NB4 (cell line): ENCODE measurements around the gene AKAP10.

Experiments
- MYC ChIP-seq: IDR thresholded peaks from 2 replicates; pipeline ENCODE4 v1.6.1; 2011; ENCODE audit warnings: low read depth, low read length
- POLR2A ChIP-seq: IDR thresholded peaks from 2 replicates; pipeline ENCODE4 v1.6.1; 2011; ENCODE audit warnings: mild to moderate bottlenecking; ENCODE audit not compliant: insufficient read length; ENCODE audit errors: extremely low read depth
- TF ChIP-seq, protein P1 (sequence below): IDR thresholded peaks from one replicate; pipeline ENCODE4 v1.5.1; 2012; ENCODE audit warnings: low read depth, low read length
- TF ChIP-seq, protein P2 (sequence below): IDR thresholded peaks from 2 replicates; pipeline ENCODE4 v1.6.1; 2011; ENCODE audit warnings: low read depth, low read length

DNA sequence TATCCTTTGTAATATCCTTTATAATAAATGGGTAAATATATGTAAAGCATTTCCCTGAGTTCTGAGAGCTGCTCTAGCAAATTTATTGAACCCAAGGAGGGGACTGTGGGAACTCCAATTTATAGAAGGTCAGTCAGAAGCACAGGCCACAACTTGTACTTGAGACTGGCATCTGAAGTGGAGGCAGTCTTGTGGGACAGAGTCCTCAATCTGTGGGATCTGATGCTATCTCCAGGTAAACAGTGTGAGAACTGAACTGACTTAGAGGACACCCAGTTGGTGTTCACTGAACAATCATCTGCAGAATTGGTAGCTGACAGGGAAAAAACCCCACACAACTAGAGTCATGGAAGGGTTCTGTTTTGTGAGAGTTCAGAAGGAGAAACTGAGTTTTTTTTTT, 34.0 kb downstream of the AKAP10 start:
- TF ChIP-seq, protein P1, sequence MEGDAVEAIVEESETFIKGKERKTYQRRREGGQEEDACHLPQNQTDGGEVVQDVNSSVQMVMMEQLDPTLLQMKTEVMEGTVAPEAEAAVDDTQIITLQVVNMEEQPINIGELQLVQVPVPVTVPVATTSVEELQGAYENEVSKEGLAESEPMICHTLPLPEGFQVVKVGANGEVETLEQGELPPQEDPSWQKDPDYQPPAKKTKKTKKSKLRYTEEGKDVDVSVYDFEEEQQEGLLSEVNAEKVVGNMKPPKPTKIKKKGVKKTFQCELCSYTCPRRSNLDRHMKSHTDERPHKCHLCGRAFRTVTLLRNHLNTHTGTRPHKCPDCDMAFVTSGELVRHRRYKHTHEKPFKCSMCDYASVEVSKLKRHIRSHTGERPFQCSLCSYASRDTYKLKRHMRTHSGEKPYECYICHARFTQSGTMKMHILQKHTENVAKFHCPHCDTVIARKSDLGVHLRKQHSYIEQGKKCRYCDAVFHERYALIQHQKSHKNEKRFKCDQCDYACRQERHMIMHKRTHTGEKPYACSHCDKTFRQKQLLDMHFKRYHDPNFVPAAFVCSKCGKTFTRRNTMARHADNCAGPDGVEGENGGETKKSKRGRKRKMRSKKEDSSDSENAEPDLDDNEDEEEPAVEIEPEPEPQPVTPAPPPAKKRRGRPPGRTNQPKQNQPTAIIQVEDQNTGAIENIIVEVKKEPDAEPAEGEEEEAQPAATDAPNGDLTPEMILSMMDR: no peak
- TF ChIP-seq POLR2A: no peak
- TF ChIP-seq, protein P2, sequence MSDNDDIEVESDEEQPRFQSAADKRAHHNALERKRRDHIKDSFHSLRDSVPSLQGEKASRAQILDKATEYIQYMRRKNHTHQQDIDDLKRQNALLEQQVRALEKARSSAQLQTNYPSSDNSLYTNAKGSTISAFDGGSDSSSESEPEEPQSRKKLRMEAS: no peak
- no peak for TF ChIP-seq MYC
